Measurements from ENCODE around the gene GGT6.

DNA sequence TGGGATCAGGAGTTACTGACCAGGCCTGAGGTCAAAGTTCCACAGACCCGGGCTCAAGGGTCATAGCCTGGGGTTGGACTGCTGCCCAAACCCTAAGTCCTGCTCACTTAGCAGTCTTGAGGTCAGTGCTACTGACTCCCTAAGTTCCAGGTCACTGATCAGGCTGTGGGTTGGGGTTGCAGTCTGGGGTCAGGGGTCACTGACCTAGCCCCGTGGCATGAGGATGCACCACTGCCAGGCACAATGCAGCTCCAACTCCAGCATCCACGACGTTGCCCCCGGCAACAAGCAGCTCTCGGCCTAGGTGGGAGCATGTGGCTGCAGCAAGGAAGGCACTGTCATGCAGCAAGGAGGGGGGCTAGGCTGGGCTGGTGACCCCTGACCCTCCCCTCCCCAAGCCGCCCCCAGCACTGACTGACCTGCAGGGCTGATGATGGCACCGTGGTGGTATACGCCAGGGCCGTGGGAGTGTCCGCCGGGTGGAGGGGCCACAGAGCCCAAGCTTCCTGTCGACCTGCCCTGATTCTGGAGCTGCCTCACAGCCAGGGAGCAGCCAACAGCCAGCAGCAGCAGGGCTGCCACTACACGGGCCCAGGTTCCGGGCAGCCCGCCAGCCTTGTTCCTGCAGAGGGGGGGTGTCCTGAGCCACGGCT is 1.1 kb downstream of the GGT6 start:
- TF ChIP-seq EZH2 (IDR thresholded peaks at IDR 0.05; ENCODE audit: low read length, unreplicated experiment) (no peak), EZH2phosphoT487 (IDR thresholded peaks at IDR 0.05; ENCODE audit: borderline replicate concordance, low read length) (no peak)
- TF ChIP-seq, protein P1, sequence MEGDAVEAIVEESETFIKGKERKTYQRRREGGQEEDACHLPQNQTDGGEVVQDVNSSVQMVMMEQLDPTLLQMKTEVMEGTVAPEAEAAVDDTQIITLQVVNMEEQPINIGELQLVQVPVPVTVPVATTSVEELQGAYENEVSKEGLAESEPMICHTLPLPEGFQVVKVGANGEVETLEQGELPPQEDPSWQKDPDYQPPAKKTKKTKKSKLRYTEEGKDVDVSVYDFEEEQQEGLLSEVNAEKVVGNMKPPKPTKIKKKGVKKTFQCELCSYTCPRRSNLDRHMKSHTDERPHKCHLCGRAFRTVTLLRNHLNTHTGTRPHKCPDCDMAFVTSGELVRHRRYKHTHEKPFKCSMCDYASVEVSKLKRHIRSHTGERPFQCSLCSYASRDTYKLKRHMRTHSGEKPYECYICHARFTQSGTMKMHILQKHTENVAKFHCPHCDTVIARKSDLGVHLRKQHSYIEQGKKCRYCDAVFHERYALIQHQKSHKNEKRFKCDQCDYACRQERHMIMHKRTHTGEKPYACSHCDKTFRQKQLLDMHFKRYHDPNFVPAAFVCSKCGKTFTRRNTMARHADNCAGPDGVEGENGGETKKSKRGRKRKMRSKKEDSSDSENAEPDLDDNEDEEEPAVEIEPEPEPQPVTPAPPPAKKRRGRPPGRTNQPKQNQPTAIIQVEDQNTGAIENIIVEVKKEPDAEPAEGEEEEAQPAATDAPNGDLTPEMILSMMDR (conservative IDR thresholded peaks at IDR 0.05; ENCODE audit: low read depth, low read length), result no peak

All from PC-3 (cell line).